Renal cortex interstitium (tissue), 11 donors: Measurements from ENCODE around the gene NCOA5. TPM values are rescaled to one million over a fixed set of nuclear protein-coding genes. Genes with fewer than 3 reads are reported as not detected.
A peak's percentile ranks its signal among the peaks of the same experiment; 100 is the strongest.

Experiments used
- DNase-seq, 11 donors: peaks; one replicate each; pipeline ENCODE4 v3.0.0-alpha.2; 2013; ENCODE audit warnings: low read depth in 9 of 11, low spot score in 4 of 11; ENCODE audit errors: extremely low read depth in 1 of 11
- polyA plus RNA-seq, 3 donors: library from polyadenylated mRNA; unstranded; fragments of 120-200 nt; gene quantifications; one replicate each; pipeline ENCODE4 v1.2.1, GENCODE V29; 2013; ENCODE audit not compliant: insufficient read length in 3 of 3

NCOA5 gene
- polyA plus RNA-seq, 3 donors = 50.8 to 60.5 (median 57.0) TPM

DNA sequence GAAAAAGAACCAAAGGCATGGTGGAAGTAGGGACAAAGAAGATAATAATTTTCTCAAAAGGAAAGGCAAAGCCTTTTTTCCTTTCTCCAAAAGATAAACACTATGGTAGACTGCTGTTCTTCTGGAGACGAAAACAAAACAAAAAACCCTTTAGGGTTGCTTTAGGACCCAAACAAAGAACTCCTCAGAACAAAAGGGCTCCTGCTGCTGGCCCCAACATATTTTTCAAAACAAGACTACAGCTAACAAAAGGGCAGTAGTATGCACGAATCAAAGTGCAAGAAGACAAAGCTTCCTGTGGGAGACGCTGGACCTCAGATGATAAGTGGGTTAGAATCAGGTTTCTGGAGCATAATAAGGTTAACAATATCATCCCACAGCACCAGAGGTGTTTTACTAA, 15.8 kb downstream of the NCOA5 start:
- no peak for DNase-seq

DNA sequence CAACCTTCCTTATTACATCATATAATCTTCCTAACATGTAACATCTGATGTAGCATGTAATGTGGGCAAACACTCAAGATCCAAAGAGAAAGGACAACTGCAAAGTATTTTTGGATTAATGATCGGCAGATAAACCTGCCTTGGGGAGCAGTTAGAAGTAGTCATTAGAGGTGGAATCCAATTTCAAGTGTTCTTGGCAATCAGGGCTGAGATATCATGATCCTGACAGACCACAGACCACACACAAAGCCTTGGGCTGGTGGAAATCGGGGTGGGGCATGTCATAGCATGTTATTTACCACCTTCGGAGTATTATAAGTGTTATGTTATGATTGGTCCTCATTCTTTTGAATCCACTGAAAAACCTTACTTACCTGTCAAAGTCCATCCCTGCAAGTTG, 16.3 kb downstream of the NCOA5 start:
- DNase-seq = no peak

DNA sequence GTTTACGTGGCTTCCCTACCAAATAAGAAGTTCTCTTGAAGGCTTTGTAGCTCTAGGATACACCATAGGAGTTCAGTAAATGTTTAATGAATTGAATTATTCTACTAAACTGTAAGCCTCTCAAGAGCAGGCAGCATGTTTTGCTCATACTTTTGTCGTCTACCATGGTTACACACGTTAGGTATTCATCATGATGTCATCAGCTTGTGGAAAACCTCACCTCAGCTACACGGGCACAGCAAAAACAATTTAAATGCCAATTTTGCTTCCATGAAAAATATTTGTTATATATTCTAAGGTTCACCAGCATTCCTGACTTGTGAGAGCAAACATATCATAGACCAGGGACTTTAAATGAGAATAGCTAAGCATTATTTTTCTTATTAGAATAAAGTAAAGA, 16.7 kb downstream of the NCOA5 start:
- no peak for DNase-seq

DNA sequence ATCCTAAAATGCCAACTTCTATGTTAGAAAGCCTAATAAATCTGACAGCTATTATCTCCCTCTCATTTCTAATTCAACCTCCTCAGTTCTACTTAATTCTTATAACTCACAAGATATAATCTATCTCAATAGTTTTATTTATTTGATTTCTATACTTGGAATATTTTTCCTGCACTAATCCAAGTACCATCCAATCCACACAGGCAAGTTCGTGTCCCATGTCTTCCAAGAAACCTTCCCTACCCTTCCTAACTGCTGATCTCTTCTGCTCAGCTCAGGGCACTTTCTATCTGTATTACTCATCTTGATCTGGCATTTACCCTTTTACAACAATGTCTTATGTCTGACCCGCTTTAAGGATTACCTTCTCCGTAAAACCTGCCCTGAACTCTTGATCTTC, 18.2 kb downstream of the NCOA5 start:
- no peak for DNase-seq

DNA sequence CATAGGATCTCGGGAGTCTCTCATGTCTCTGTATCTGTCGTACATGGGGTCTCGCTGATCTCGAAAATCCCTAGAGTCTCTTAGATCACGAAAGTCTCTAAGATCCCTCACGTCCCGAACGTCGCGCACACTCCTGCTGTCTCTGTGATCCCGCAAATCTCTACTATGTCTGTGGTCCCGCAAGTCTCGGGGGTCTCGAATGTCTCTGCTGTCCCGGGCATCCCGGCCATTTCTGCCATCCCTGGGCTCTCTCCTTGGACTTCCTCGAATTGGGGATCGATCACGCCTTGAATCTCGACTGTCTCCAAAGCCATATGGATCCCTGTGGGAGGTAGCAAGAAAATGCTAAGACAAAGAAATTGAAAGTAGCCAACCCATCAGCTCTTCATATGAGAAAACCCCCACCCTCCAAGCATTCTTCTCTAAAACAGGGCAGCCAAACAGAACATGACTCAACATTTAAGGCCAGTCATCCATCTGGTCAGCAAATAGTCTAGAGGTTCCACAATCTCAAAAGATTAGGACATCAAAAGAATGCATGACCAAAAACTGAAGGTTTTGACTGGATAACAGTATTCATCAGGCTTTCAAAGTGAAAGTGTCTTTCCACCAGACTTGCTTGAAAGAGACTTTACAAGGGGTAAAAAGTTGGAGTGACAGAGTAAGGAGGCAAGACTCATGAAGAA, 19.4 kb downstream of the NCOA5 start:
- DNase-seq = no peak

DNA sequence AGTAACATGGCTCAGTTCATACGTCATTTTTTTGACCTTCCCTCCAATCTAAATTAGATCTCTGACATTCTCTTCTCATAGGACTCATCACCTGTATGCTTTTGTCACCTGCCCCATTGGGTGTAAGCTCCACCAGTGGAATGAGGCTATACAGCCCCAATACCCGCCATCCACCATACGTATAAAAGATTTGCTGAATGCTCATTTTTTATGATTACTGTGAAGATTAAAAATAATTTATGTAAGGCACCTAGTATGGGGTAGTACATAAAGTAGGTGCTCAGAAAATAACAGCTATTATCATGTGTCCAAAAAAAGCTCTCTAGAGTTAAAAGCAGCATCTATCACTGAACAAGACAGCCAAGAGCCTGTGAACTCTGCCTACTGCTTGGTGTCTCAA, 24.1 kb downstream of the NCOA5 start:
- DNase-seq = no peak

DNA sequence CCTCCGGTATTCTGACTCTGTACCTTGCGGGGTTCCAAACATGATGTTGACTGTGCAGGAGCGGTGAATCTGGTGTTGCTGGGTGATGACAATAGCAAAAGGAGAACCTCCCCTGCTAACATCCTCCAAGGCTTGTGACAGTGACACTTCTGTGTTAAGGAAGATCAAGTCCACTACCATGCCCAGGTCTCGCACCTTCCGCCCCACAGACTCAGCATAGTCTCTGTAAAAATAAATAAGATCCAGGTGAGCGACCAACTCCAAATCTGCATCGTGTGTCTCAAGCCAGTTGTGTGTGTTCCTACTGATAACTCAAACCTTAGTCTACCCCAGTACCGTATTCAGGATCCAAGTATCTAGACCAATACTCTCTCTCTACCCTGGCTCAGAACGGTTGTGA, 24.8 kb downstream of the NCOA5 start:
- DNase-seq = no peak

DNA sequence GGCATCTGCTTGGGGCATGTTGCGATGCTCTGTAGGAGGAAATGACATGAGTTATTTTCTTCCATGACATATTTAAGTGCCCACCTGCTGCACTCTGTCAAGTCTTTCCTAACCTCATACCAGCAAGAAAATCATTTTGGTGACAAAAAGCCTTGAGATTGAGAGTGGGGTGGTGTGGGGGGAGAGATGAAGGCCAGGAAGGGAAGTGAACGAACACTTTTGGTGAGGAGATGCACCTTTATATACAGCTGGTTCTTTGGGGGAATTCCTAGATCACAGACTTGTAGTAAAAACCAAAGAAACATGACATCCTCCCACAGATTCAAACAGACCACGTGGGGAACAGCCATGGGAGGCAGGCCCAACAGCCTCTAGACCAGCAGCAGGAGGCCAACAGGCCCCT, 26.1 kb downstream of the NCOA5 start:
- DNase-seq = no peak

DNA sequence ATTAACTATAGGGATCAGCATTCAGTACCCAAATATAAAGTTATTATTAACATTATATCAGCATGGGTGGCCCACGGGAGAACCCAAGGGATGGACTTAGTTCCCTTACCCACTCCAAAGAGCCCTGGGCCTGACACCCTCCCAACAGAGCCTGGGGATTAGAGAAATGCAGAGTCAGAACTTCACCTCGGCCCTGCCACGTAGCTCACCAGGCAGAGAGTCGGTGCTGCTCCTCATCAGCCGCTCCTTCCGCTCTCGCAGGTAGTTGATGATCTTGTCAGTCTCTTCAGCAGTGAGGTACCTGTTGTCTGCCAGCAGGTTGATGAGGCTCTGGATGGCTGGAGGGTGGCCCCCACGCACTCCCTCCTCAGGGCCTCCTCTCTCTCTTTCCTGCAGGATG, 26.6 kb downstream of the NCOA5 start:
- no peak for DNase-seq

DNA sequence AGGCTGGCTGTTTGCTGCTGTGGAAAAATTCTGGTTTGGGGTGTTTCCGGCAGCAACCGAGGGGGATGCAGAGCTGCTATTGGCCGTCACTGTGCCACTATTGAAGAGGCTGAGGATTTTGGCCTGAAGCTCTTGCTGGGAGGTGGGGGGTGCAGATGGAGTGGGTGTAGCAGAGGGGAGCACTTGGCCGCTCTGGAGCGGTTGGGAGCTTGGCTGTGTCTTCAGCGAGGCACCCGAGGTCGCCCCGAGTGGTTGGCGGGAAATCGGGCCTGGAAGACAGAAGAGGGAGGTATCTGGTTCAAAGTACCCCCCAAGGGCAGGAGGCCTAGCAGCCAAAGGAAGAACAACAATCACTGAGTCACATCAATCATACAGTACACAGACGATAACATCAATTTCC, 27.1 kb downstream of the NCOA5 start:
- DNase-seq = no peak

DNA sequence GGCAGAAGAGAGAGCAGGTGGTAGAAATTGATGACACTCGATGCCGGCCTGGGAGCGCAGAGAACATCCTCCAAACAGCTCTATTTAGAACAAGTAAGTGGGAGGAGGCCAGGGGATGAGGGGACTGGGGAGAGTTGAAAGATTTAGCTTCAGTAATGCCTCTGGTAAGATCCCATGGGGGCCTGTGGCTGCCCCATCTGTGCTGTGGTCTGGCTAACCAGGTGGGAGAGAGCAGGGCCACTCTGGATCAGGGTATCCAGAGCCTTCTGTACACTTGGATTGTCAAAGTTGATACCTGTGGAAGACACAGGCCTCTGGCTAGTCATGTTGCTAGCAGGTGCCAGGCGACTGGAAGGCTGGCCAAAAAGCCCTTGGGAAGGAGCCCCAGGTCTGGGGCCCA, 27.6 kb downstream of the NCOA5 start:
- no peak for DNase-seq

DNA sequence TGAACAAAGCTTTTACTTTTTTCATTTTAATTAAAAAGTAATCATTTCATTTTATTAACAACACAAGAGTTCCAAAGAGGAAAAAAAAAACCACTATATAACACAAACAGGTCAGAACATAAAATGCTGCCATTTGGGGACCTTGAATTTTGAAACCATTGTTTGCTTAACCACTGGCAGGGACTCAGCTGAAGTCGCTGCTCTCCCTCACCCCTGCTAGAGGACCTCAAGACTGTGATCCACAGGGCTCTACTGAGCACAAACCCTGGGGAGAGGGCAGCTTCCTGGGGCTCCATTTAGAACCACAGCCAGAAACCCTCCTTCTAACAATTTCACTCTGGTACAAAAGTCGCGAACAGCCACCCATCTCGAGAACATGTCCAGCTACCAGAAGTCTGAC, 28.8 kb downstream of the NCOA5 start:
- no peak for DNase-seq

DNA sequence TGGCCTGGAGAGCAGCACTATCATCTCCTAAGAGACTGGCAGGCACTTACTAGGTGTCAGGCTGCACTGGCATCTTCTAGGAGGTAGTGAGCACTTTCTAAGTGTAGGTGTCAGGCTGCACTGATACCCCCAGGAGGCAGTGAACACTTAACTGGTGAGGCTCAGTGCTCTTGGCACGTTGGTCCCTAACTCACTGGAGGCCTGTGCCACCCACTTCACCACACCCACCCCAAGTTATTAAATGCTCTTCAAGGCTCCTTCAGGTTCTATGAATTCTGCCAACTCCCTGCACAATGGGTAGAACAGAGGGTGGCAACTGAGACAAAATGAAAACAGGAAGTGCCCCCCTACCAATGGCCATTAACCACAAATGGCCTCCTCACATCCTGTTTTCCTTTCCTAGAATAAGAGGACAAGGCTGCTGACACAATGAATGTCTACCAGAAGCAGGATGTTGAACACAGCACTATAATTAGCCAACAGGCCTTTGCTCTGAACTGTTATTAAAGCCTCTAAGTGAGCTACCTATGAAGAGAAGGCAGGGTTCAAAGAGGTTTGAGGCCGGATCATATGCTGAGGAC, 29.4 kb downstream of the NCOA5 start:
- no peak for DNase-seq

DNA sequence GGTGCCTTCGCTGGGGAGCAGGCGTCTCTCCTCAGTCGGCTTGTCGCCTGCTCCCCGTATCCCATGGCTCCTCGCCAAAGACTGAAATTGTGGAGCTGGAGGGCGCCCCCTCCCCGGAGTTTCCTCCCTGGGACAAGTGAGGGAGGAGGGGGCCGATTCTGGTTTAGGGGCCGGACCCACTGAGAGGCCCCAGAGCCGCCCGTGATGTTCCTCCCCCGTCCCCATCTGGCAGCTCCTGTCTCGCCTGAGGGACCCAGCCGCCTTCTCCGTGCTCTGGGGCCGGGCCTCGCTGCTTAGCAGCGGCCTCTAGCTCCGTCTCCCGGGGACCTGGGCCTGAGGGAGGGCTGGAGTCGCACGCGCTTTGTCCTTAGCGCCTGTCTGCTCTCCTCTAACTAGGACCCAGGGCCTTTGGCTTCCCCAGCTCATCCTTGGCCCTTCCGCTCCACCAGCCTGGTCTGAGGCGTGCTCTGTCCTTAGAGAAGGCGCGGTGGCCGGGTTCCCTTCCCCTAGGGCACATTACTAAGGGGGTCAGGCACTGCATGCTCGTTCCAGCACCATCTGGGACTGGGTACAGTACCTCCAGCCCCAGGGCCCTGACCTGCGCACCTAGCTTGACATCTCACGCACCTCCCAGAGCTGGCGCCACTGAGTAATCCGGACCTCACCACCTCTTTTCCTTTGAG, 31.0 kb downstream of the NCOA5 start:
- peak in 6 of 11 donors; percentile 1 to 24 (median 6) for DNase-seq

DNA sequence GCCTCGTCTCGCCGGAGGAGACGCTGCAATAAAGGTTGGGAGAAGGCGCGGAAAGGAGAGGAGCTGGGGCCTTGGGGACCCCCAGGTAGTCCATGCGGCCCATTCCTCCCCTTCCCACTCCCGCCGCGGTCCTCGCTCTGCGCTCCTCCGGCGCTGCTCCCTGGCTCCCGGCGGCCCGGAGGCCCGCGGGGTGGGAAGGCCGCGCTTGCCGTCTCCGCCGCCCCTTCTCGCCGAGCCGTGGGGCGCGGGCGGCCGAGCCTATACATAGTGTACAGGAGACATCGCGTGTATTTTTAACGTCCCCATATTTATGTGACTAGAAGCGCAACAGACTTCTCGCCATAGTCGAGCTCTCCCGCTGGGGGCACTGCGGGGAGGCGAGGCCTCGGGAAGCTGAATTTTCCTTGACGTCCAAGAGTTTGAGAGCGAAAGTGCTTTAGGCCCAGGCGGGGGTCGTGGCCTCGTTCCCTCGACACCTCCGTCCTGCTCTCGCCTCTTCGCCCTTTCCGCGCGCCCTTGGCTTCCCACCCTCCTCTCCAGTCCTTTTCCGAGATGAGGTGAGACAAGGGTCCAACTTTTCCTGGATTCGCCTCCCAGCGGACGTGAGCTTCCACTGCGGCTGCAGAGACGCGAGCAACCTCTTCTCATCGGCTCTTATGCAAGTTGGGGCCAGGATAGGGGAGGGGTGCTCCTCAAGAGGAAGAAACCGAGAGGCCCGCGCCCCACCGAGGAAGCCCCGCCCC, 31.7 kb downstream of the NCOA5 start:
- peak in 9 of 11 donors; percentile 13 to 30 (median 23) for DNase-seq

DNA sequence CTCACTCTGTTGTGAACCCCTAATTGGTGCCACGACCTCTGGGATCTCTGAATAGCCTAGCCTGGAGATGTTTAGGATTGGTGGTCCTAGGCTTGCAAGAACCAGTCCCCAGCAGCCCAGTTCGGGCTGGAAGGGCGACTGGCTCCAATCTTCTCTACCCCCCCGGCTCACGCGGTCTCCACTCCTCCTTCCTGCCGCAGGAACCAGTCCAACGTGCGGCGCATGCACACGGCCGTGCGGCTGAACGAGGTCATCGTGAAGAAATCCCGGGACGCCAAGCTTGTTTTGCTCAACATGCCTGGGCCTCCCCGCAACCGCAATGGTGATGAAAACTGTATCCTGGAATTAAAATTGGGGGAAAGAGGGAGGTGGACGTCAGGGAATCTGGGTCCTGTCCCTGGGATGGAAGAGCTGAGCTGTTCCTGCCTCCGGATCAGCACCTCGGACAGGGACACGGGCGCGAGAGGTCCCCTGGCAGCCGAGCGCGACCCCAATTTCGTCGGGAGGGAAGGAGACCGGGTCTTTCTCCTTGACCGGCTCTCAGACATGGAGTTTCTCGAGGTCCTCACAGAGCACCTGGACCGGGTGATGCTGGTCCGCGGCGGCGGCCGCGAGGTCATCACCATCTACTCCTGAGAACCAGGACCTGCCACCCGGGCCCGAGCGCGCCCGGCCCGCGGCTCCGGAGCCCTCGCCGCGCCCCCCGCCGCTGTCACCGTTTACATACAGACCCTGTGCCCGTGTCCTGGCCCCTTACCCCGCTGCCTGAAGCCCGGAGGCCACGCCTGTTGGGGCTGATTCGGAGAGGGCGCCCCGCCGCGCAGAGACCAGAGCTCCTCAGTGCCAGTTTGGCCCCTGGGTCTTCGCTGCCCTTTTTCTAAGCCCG, 32.5 kb downstream of the NCOA5 start:
- DNase-seq = peak in 9 of 11 donors; percentile 49 to 74 (median 63)

DNA sequence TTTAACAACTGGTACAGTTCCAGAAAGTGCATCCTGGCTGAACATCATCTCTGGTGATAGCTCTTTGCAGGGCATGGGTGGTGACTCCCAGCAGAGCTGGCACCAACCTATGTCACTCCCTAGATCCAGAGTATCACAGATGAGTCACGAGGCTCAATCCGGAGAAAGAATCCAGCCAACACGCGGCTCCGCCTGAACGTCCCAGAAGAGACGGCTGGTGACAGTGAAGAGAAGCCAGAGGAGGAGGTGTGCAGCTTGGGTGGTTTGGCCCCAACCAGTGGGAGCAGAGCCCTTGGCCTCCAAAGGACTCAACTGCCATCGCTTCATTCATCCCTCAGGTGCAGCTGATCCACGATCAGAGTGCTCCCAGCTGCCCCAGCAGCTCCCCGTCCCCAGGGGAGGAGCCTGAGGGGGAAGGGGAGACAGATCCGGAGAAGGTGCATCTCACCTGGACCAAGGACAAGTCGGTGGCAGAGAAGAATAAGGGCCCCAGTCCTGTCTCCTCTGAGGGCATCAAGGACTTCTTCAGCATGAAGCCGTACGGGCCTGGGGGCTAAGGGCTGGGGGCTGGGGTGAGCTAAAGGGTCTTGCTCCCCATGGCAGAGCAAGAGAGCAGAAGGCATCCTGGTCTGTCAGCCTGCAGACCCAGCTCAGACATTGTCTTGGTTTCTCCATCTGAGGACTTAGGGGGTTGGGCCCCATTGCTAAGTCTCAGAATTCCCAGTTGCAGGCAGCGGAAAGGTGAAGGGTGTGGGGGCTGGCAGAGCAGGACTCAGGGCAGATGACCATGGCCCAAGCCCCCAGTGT, 33.5 kb downstream of the NCOA5 start:
- no peak for DNase-seq

DNA sequence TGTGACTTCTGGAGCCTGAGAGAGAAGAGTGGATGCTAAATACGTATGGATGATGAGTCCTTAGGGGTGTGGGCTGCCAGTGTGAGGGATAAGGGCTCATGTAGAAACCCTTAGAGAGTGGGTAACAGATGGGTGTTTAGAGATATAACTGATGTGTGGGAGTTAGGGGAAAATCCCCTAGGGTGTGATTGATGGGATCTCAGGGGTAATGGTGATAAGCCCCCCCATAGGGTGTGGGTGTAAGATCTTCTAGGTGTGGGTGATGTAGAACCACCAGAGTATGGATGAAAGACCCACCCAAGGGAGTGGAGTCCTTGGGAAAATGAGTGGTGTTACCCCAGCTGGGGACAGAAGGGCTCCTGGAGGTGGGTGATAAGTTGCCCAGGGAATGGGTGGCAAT, 34.5 kb downstream of the NCOA5 start:
- no peak for DNase-seq
